Vagina (tissue), 2 donors: ENCODE measurements around the gene PTPRM.

Experiments
- CTCF ChIP-seq, 3 experiments: fragments of 450-650 bp in 2 of 3; fragments of 200-600 bp in 1 of 3; sonication (generic) in 1 of 3; IDR thresholded peaks; one replicate each; pipeline ENCODE4 v1.5.1; 2017 to 2019; ENCODE audit warnings: antibody characterized with exemption in 3 of 3, mild to moderate bottlenecking in 2 of 3, moderate library complexity in 2 of 3
- POLR2A ChIP-seq, 2 donors: fragments of 450-650 bp; IDR thresholded peaks; one replicate each; pipeline ENCODE4 v1.6.1; 2017; ENCODE audit warnings: antibody characterized with exemption in 2 of 2, mild to moderate bottlenecking in 2 of 2, moderate library complexity in 2 of 2
- POLR2AphosphoS5 ChIP-seq, 2 donors: sonication (generic); formaldehyde crosslinking; IDR thresholded peaks; one replicate each; pipeline ENCODE4 v1.9.0; 2017; ENCODE audit warnings: antibody characterized with exemption in 2 of 2, mild to moderate bottlenecking in 2 of 2, low read depth in 1 of 2; ENCODE audit not compliant: insufficient read depth in 1 of 2

GRCh38 chr18:8356001-8356400 is 788.9 kb downstream of the PTPRM start:
- no peak for TF ChIP-seq CTCF (IDR thresholded peaks at IDR 0.05)
- TF ChIP-seq POLR2A (IDR thresholded peaks at IDR 0.05): no peak
- no peak for TF ChIP-seq POLR2AphosphoS5 (IDR thresholded peaks at IDR 0.05; ENCODE audit: insufficient read depth in 1 of 2, low read depth in 1 of 2)
